Fibroblast of villous mesenchyme (primary cell): ENCODE measurements around the gene CEL. TPM values are rescaled to one million over a fixed set of nuclear protein-coding genes. Genes with fewer than 3 reads are reported as not detected.
A peak's percentile ranks its signal among the peaks of the same experiment; 100 is the strongest.

Source experiments
- DNase-seq: peaks from one replicate; pipeline ENCODE4 v3.0.0-alpha.2; 2010; ENCODE audit warnings: low read depth
- H3K4me3 ChIP-seq: 2 replicates; pipeline ENCODE4 v1.5.1; 2011; ENCODE audit warnings: low read depth, mild to moderate bottlenecking, low read length
- small RNA-seq: library from RNA; depleted of rRNA; stranded (forward); fragments of <200 nt; gene quantifications from one replicate; pipeline ENCODE3, GENCODE V24; 2012
- total RNA-seq: library from RNA; depleted of rRNA; stranded (reverse); fragments of >200 nt; gene quantifications from 2 replicates; pipeline ENCODE4 v1.2.3, GENCODE V29; 2012
- TF ChIP-seq, protein P1 (sequence below): IDR thresholded peaks from 2 replicates; pipeline ENCODE4 v1.5.1; 2012; ENCODE audit warnings: low read depth, mild to moderate bottlenecking, low read length; ENCODE audit not compliant: insufficient read depth

CEL gene
- total RNA-seq, 1 donor = under 0.01 TPM

- H3K4me3 ChIP-seq = peak overlapping the region; percentile 71
These were observed 57.5 kb downstream of the CEL start for GRCh38 chr9:133119103-133119845.

GRCh38 chr9:133119846-133120500 is 58.2 kb downstream of the CEL start:
- DNase-seq = no peak
- TF ChIP-seq, protein P1, sequence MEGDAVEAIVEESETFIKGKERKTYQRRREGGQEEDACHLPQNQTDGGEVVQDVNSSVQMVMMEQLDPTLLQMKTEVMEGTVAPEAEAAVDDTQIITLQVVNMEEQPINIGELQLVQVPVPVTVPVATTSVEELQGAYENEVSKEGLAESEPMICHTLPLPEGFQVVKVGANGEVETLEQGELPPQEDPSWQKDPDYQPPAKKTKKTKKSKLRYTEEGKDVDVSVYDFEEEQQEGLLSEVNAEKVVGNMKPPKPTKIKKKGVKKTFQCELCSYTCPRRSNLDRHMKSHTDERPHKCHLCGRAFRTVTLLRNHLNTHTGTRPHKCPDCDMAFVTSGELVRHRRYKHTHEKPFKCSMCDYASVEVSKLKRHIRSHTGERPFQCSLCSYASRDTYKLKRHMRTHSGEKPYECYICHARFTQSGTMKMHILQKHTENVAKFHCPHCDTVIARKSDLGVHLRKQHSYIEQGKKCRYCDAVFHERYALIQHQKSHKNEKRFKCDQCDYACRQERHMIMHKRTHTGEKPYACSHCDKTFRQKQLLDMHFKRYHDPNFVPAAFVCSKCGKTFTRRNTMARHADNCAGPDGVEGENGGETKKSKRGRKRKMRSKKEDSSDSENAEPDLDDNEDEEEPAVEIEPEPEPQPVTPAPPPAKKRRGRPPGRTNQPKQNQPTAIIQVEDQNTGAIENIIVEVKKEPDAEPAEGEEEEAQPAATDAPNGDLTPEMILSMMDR = no peak
- peak overlapping the region; percentile 71 for H3K4me3 ChIP-seq

More at GRCh38 chr9:133119103-133119845, 57.5 kb downstream of the CEL start:
- no peak for DNase-seq
- TF ChIP-seq, protein P1 = no peak

DNA sequence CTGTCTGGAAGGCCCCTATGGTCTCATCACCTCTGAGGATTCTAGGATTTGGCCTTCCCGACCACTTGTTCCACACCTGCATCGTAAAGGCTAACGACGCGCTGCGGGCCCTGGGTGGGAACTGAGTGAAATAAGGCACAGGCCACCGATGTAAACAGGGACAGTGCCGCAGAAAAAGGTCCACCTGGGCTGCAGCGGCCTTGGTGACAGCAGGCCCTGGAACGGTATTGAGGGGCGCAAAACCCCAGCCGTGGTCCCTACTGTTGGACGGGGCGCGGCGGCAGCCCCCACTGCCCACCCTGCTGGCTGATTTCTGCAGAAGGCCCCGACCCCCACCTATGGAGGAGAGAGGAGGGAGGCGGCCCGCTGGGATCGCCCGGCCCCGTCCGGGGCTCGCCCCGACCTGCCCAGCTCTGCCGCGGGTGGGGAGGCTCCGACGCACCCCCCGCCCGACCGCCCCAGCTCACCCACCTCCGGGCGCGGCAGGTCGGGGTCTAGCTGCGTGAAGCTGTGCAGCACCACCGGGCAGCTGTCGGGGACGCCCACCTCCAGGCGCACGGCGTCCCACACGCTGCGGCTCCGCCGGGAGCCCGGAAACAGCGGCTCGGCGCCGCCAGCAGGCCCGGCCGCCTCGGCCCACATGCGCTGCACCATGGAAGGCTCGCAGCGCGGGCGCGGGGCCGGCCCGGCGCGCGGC is 58.9 kb downstream of the CEL start:
- peak overlapping the region; percentile 71 for H3K4me3 ChIP-seq
- no peak for DNase-seq

More for the DNA sequence above, 58.9 kb downstream of the CEL start:
- TF ChIP-seq, protein P1 = no peak

Small RNA genes within 50 kb of the gene (small RNA-seq; reads per million reads assigned to genes)
- 1.7 reads per million, percentile 42 among the genes with 10 or more reads in this experiment for gene MIR6877

Other genes starting within 250 kb of the CEL start
- 0.32 TPM in 1 of 2 replicates, not detected in the other for gene AK8, start 183.7 kb upstream of the CEL start, total RNA-seq
- gene SPACA9, start 183.1 kb upstream of the CEL start, total RNA-seq = 2.2 and 2.6 TPM in 2 replicates
- 51.9 and 65.2 TPM in 2 replicates for gene TSC1, start 117.4 kb upstream of the CEL start, total RNA-seq
- gene GFI1B, start 83.3 kb upstream of the CEL start, total RNA-seq = under 0.01 and 0.32 TPM in 2 replicates
- gene GTF3C5, start 31.0 kb upstream of the CEL start, total RNA-seq = 30.7 and 32.2 TPM in 2 replicates
- 13.8 and 17.4 TPM in 2 replicates for gene RALGDS, start 59.3 kb downstream of the CEL start, total RNA-seq
- gene GBGT1, start 101.9 kb downstream of the CEL start, total RNA-seq = 4.7 and 5.8 TPM in 2 replicates
- gene OBP2B, start 147.3 kb downstream of the CEL start, total RNA-seq = not detected in 2 replicates
- not detected in 2 replicates for gene ABO, start 213.2 kb downstream of the CEL start, total RNA-seq